T-helper 17 cell (primary cell): Measurements from ENCODE around the gene ZNF689. TPM values are rescaled to one million over a fixed set of nuclear protein-coding genes. Genes with fewer than 3 reads are reported as not detected.

Source experiments
- ATAC-seq: fragments of 150-1000 bp; cut with Tn5 transposase; 2 replicates; pipeline ENCODE4 v1.10.0; 2021; ENCODE audit warnings: mild to moderate bottlenecking, moderate library complexity
- DNase-seq, 3 donors: peaks; one replicate each; pipeline versions ENCODE4 v3.0.0 to v3.0.0-alpha.2; 2020 to 2021
- H3K9me3 ChIP-seq: one replicate; pipeline ENCODE4 v1.7.0; 2013; ENCODE audit warnings: low read length, mild to moderate bottlenecking; ENCODE audit not compliant: control insufficient read depth, poor library complexity, severe bottlenecking
- H3K27ac Mint-ChIP-seq: one replicate; pipeline ENCODE4 v1.8.0; 2022; ENCODE audit warnings: mild to moderate bottlenecking, moderate library complexity, mixed read lengths
- H3K27me3 Mint-ChIP-seq: one replicate; pipeline ENCODE4 v1.8.0; 2022; ENCODE audit warnings: mixed read lengths
- H3K36me3 Mint-ChIP-seq: one replicate; pipeline ENCODE4 v1.8.0; 2022; ENCODE audit warnings: low read depth, mixed read lengths
- H3K4me1 Mint-ChIP-seq: one replicate; pipeline ENCODE4 v1.8.0; 2022; ENCODE audit warnings: mild to moderate bottlenecking, mixed read lengths
- H3K4me3 Mint-ChIP-seq: one replicate; pipeline ENCODE4 v1.8.0; 2022; ENCODE audit warnings: mild to moderate bottlenecking, moderate library complexity, mixed read lengths
- total RNA-seq, 4 donors: library from RNA in 2 of 4; stranded (reverse) in 2 of 4; gene quantifications; one replicate each; pipeline ENCODE4 v1.2.3 and lab custom pipeline; 2022 to 2026

The ZNF689 gene
- 10 to 100 TPM in 1 of 2 donors, 1 to 10 TPM in 1; 8.3 to 14.4 TPM for total RNA-seq
- 29.6 to 30.9 reads per million in 2 donors for total RNA-seq (lab: John Stamatoyannopoulos, UW)

DNA sequence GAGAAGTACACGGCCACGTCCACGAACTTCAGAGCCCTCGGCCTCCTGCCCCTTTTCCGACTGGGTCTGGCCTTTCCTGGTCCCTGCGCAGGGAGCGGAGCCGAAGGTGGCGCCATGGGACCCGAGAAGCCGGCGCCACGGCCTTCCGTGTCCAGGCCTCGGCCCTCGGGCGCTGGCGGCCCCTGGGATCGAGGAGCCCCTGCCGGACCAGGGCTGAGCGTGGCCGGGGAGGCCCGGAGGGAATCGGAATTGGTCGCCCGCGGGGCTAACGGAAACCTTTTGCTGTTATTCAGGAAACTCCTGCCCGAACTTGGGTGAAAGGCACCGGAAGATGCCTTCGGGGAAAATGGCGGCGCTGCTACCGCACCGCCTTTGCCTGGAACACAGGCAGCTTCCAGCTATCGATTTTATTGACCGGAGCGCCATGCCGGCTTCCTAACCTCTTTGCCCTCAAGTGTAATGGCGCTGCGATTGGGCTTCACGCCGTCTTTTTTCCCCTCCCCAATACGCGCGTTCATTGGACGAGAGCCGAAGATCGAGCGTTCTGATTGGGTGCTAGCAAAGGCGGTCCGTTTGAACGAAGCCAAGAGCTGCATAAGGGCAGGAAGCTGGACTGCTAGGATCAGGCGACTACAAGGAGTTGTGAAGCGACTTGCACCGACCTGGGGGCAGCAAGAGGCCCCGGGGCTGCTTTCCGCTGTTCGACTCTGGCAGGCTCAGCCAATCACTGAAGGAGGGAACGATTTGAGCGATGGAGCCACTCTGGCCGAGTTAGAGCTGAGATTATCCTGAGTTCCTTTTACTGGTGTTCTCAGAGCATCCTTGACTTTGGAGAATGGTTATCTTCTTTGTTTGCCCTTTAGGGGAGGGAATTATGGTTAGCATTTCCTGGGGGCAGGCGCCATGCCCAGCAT is at the start of gene ZNF689:
Gene ZNF689, minus strand, starts transcription at position 464 of the 914 bp plus-strand sequence. Its CDS starts 348 bp downstream, at position 116.
- H3K9me3 ChIP-seq: no peaks in the 10 kb centered on the region
- H3K36me3 Mint-ChIP-seq: no peaks in the 10 kb centered on the region
- H3K27me3 Mint-ChIP-seq: no peaks in the 10 kb centered on the region
- peak; percentile 80 to 93 (median 90) for DNase-seq
- H3K27ac Mint-ChIP-seq: peak within 1 kb of the TSS; percentile 92
- ATAC-seq: peak; percentile 90
- peaks cover 14% of the 10 kb centered on the region for H3K4me1 Mint-ChIP-seq
- peak within 1 kb of the TSS; percentile 97 for H3K4me3 Mint-ChIP-seq

DNA sequence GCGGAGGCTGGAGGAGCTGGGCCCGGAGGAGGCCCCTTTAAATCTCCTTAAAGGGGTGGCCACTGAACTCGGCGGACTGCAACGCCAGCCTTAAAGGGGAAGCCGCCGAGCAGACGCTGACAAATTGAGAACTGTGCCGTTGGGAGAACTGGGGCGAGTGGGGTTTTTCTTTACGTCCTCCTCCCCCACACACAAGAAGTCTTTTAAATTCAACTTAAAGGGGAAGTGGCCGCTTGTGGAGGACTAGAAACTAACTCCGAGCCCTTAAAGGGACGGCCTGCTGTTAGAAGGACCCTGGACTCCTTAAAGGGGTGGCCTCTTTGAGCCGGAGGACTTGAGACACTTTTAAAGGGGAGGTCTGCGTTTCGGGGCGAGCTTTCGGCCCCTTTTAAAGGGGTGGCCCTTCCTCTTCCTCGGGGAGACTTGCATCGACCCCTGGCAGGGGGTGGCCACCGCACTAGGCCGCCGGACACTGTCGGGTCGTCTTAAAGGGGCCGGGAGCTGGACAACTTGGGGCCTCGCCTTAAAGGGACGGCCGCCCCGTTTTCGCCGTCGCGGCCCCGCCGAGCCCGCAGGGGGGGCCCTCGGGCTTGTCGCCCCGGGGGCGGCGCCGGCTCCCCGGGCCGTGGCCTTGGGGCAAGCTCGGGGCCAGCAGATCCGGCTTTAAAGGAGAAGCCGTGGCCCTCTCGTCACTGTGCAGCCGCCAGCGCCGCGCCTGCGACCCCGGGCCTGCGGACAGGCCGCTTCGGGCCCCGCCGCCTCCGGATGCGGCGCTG is 48.7 kb upstream of the ZNF689 start:
- H3K4me3 Mint-ChIP-seq: peak overlapping the region; percentile 93
- peaks cover 10% of the 10 kb centered on the region for H3K36me3 Mint-ChIP-seq
- H3K4me1 Mint-ChIP-seq: peaks cover 48% of the 10 kb centered on the region
- H3K27ac Mint-ChIP-seq: peak overlapping the region; percentile 99
- H3K9me3 ChIP-seq: no peaks in the 10 kb centered on the region
- ATAC-seq: peak; percentile 66
- no peaks in the 10 kb centered on the region for H3K27me3 Mint-ChIP-seq
- peak in 1 of 3 donors; percentile 61 for DNase-seq

DNA sequence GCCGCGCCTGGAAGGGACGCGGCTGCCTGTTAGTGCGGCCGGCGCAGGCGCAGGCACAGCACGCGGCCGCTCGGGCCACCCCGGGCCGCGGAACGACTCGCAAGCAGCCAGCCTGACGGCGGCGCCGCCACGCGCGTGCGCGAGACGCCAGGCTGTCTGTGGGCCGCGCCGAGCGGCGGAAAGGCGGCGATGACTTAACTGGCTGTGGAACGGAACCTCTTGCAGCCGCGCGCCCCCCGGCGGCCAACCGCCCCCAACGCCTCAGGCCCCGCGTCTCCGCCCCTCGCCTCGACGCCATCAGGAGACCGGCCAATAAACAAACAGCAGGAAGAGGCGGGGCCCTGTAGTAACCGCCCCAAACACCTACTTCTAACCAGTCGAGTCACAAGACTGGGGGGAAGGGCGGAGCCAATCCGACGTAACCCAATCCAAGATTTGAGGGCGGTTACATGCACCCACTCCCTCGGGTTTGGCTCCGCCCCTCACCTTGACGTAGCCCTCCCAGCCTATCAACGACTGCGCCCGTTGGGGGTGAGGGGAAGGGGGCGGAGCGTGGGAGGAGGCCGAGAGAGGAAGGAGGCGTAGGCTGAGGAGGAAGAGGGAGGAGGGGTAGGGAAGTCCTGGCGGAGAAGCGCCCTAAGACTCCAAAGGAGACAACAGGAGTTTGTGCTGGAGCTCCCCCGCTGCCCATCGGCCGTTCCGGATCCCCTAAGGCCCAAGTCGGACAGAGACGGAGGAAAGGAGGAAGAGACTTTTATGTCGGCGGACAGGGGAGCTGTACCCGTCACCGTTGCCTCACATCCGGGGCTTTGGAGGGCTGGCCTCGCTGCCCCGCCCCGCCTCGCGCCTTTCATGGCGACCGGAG is 47.9 kb upstream of the ZNF689 start, which contains the start of gene FBRS:
Gene FBRS, plus strand, starts transcription at position 566 of the 865 bp plus-strand sequence. CDS start 1,088 bp downstream, outside the sequence.
- Mint-ChIP-seq H3K36me3 (peaks cover 10% of the 10 kb centered on the region), H3K4me3 (peak within 1 kb of the TSS; percentile 93), H3K27me3 (no peaks in the 10 kb centered on the region), H3K27ac (peak within 1 kb of the TSS; percentile 99), H3K4me1 (peaks cover 41% of the 10 kb centered on the region)
- H3K9me3 ChIP-seq: no peaks in the 10 kb centered on the region
- ATAC-seq (peak; percentile 76), DNase-seq (peak; percentile 99 to 100 (median 99))

DNA sequence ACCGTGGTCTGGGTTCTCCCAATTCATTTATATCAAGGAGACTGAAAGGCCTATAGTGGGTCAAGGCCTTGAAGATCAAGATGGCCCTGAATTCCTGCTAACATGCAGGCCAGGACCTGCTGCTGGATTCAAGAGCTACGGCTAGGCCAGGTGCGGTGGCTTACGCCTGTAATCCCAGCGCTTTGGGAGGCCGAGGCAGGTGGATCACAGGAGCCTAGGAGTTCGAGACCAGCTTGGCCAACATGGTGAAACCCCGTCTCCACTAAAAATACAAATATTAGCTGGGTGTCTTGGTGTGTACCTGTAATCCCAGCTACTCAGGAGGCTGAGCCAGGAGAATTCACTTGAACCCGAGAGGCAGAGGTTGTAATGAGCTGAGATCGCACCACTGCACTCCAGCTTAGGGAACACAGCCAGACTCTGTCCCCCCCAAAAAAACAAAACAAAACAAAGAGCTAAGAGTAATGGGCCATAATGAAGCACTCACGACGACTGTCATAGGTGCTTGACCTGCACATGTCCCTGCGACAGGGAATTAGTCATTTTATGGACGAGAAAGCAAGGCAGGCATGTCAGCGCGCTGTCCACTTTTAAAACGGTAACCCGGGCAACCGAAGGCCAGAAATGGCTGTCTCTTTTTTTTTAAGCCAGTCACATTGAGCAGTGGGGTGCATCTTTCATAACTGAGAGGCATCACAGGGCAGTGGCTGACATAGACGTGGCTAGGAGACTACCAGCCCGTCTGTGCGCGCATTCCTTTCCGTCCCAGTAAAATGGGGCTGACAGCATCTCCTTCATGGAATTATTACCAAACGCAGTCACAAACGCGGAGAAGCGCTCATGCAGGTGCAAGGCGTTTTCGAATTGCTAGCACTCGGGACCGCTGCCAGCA is 47.0 kb upstream of the ZNF689 start:
- peaks cover 8% of the 10 kb centered on the region for H3K36me3 Mint-ChIP-seq
- H3K4me1 Mint-ChIP-seq: peaks cover 43% of the 10 kb centered on the region
- no peaks in the 10 kb centered on the region for H3K27me3 Mint-ChIP-seq
- DNase-seq (no peak), ATAC-seq (no peak)
- H3K9me3 ChIP-seq: no peaks in the 10 kb centered on the region
- peak overlapping the region; percentile 93 for H3K4me3 Mint-ChIP-seq
- H3K27ac Mint-ChIP-seq: peak overlapping the region; percentile 99

DNA sequence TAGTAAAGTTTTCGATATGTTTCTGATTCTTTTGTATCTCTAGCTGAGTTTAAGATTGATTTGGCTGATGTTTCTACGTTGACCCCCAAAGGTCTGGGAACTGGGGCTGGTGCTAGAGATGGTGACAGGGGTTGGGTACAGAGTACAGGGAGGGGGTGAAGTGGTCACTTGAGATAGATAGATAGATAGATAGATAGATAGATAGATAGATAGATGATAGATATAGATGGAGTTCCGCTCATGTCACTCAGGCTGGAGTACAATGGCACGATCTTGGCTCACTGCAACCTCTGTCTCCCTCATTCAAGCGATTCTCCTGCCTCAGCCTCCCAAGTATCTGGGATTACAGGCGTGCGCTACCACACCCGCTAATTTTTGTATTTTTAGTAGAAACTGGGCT is 46.2 kb upstream of the ZNF689 start:
- H3K9me3 ChIP-seq: no peaks in the 10 kb centered on the region
- Mint-ChIP-seq H3K27ac (peak overlapping the region; percentile 99), H3K27me3 (no peaks in the 10 kb centered on the region), H3K4me3 (peak overlapping the region; percentile 45), H3K36me3 (peaks cover 8% of the 10 kb centered on the region), H3K4me1 (peaks cover 41% of the 10 kb centered on the region)
- ATAC-seq (no peak), DNase-seq (no peak)

DNA sequence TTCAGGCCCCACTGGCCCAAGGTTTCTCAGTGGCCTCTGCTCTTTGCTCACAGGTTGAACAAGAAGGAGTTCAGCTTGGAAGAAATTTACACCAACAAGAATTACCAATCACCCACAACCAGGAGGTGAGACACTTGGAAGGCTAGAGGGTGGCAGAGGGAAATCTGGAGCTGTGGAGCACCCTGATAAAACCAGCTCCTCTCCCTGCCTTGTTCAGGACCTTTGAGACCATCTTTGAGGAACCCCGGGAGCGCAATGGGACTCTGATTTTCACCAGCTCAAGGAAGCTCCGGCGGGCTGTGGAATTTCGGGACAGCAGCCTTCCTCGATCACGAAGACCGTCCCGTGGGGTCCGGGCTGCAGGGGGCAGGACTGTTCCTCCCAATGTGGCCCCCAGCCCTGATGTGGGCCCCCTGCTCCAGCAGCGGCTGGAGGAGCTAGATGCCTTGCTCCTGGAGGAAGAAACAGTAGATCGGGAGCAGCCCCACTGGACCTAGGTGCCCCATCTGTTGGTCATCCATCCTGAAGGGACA is 45.7 kb upstream of the ZNF689 start:
- Mint-ChIP-seq H3K36me3 (peaks cover 8% of the 10 kb centered on the region), H3K27ac (peak overlapping the region; percentile 14), H3K27me3 (no peaks in the 10 kb centered on the region), H3K4me1 (peaks cover 39% of the 10 kb centered on the region), H3K4me3 (no peak overlapping the region)
- H3K9me3 ChIP-seq: no peaks in the 10 kb centered on the region
- DNase-seq: no peak
- ATAC-seq: no peak

DNA sequence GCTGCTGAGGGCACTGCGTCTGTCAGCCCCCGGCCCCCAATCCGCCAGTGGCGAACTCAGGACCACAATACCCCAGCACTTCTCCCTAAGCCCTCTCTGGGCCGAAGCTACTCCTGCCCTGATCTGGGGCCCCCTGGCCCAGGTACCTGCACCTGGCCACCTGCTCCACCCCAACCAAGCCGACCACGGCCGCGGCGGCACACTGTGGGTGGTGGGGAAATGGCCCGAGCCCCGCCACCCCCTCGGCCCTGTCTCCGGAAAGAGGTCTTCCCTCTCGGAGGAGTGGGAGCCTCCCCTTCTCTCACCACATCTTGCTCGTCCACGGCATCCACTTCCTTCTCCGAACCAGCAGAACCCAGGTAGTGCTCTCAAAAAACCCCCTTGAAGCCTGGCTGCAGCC is 44.7 kb upstream of the ZNF689 start:
- ATAC-seq: no peak
- Mint-ChIP-seq H3K36me3 (peaks cover 7% of the 10 kb centered on the region), H3K4me1 (peaks cover 43% of the 10 kb centered on the region)

DNA sequence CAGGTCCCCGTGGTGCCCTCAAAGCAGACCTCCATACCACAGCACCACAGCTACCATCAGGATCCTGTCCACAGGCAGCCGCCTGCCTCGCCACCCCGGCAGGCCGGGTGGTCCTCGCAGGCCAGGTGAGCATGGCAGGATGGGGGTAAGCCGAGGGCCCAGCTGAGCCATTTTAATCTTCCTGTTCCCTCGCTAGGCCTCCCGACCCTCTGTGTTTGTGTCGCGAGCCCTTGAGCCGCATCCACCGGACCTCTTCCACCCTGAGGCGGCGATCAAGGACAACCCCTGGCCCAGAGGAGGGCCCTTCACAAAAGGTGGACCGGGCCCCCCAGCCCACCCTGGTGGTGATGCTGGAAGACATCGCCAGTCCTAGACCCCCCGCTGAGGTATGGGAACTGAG is 42.5 kb upstream of the ZNF689 start:
- no peaks in the 10 kb centered on the region for H3K9me3 ChIP-seq
- DNase-seq (no peak), ATAC-seq (no peak)
- Mint-ChIP-seq H3K4me3 (peak overlapping the region; percentile 100), H3K27me3 (no peaks in the 10 kb centered on the region), H3K36me3 (peaks cover 7% of the 10 kb centered on the region), H3K4me1 (peaks cover 36% of the 10 kb centered on the region), H3K27ac (peak overlapping the region; percentile 98)

More for the DNA sequence above, 44.7 kb upstream of the ZNF689 start:
- Mint-ChIP-seq H3K4me3 (no peak overlapping the region), H3K27ac (no peak overlapping the region), H3K27me3 (no peaks in the 10 kb centered on the region)
- no peaks in the 10 kb centered on the region for H3K9me3 ChIP-seq
- no peak for DNase-seq

DNA sequence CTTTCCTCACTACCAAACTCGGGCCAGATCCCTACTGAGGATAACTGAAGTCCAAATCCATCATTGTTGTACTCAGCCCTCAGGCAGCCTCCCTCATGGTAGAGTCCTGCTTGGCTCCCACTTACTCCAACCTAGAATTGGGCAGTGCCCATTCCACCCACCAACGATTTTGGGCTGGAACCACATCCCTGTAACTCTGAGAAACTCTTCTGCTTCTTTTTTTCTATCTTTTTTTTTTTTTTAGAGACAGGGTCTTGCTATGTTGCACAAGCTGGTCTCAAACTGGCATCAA is 41.8 kb upstream of the ZNF689 start:
- DNase-seq: no peak
- Mint-ChIP-seq H3K27me3 (no peaks in the 10 kb centered on the region), H3K4me1 (peaks cover 29% of the 10 kb centered on the region), H3K27ac (peak overlapping the region; percentile 98), H3K4me3 (peak overlapping the region; percentile 100), H3K36me3 (peaks cover 7% of the 10 kb centered on the region)
- H3K9me3 ChIP-seq: no peaks in the 10 kb centered on the region
- no peak for ATAC-seq

DNA sequence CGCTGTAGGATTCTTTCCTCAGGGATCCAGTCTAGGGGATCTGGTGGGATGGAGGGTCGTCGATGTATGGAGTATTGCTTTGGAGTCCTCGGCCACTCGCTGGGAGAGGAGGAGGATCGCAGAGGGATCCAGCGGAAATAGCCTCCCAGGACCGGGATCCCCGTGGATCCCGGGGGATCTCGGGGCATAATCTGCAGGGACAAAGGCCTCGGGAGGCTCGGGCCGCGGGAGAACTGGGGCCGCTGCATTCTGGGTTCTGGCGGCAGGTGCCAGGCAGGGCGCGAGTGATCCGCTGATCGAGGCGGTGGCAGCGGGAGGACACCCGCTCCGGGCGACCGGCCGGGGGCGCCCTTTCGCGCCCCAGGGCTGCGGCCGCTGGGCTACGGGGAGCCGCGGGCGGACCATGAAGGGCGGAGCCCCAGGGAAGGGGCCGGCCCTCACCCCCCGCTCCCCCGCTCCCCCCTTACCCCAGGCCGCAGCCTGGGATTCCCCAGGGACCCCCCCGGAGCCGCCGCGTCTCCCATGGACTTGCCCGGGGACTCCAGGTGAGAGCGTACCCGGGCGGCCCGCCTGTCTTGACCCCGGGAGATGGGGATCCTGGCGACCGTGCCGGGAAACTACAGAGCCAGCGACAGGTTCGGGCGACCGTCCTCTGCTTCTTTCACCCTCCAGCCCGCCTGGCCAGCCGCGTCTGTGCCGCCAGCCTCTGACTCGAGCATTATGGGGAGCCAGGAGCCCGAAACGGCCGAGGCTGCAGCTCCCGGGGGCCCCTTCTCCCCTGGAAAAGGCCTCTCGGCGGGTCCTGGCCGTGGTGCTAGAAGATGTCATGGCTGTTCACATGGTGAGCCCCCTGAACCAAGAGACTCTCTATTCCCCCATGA is 41.2 kb upstream of the ZNF689 start:
- Mint-ChIP-seq H3K27me3 (no peaks in the 10 kb centered on the region), H3K36me3 (peaks cover 7% of the 10 kb centered on the region), H3K4me3 (peak overlapping the region; percentile 100), H3K27ac (peak overlapping the region; percentile 98), H3K4me1 (peaks cover 27% of the 10 kb centered on the region)
- peak; percentile 69 for ATAC-seq
- H3K9me3 ChIP-seq: no peaks in the 10 kb centered on the region
- peak; percentile 64 to 82 (median 78) for DNase-seq
